GOT3 (cell line): ENCODE results near the gene CEP135.
"Not testable (repeated sequence)": the region's sequence is repeated elsewhere in the genome, so short reads cannot be mapped to it uniquely, and the experiment has no call there.

Source experiments
- DNase-seq: peaks from one replicate; lab custom pipeline; 2025; ENCODE audit warnings: mixed read lengths; lab: John Stamatoyannopoulos, UW

CEP135 gene

GRCh38 chr4:55941881-55942396 is 6.8 kb upstream of the CEP135 start:
- no peak for DNase-seq

GRCh38 chr4:55947254-55947882 is 1.4 kb upstream of the CEP135 start:
- no peak for DNase-seq

- DNase-seq = peak; percentile 1
Observed at GRCh38 chr4:55947912-55948725, 626 bp upstream of the CEP135 start.

GRCh38 chr4:55949482-55949802 is 697 bp downstream of the CEP135 start:
- no peak for DNase-seq

GRCh38 chr4:55951191-55951922 is 2.6 kb downstream of the CEP135 start:
- DNase-seq = no peak

- no peak for DNase-seq
Observed at GRCh38 chr4:55955710-55956109, 7.0 kb downstream of the CEP135 start.

GRCh38 chr4:55959655-55960054 is 10.9 kb downstream of the CEP135 start:
- DNase-seq = no peak

GRCh38 chr4:55964046-55964445 is 15.3 kb downstream of the CEP135 start:
- no peak for DNase-seq

GRCh38 chr4:55965585-55965984 is 16.8 kb downstream of the CEP135 start:
- no peak for DNase-seq

GRCh38 chr4:55966324-55966723 is 17.6 kb downstream of the CEP135 start:
- not testable (repeated sequence) for DNase-seq

- no peak for DNase-seq
Observed at GRCh38 chr4:55967376-55967775, 18.6 kb downstream of the CEP135 start.

GRCh38 chr4:55973650-55974049 is 24.9 kb downstream of the CEP135 start:
- no peak for DNase-seq

- DNase-seq = no peak
Observed at GRCh38 chr4:55977811-55978210, 29.1 kb downstream of the CEP135 start.

GRCh38 chr4:55979562-55979961 is 30.8 kb downstream of the CEP135 start:
- no peak for DNase-seq

GRCh38 chr4:55980725-55981124 is 32.0 kb downstream of the CEP135 start:
- DNase-seq = no peak

- DNase-seq = no peak
Observed at GRCh38 chr4:55982976-55983375, 34.2 kb downstream of the CEP135 start.

- no peak for DNase-seq
Observed at GRCh38 chr4:55989766-55990165, 41.0 kb downstream of the CEP135 start.

- no peak for DNase-seq
Observed at GRCh38 chr4:55993994-55994663, 45.4 kb downstream of the CEP135 start.

GRCh38 chr4:55996646-55997045 is 47.9 kb downstream of the CEP135 start:
- no peak for DNase-seq

GRCh38 chr4:56003606-56004005 is 54.9 kb downstream of the CEP135 start:
- no peak for DNase-seq

- no peak for DNase-seq
Observed at GRCh38 chr4:56004235-56004634, 55.5 kb downstream of the CEP135 start.

GRCh38 chr4:56007154-56007553 is 58.4 kb downstream of the CEP135 start:
- no peak for DNase-seq
